K562 (cell line): ENCODE data around the gene HSD11B1. TPM values are rescaled to one million over a fixed set of nuclear protein-coding genes. Genes with fewer than 3 reads are reported as not detected.

Source experiments
- ATAC-seq: fragments of 200-7000 bp; cut with Tn5 transposase; 3 replicates; pipeline ENCODE4 v1.9.1; 2020; ENCODE audit warnings: moderate library complexity
- BruUV-seq: library from RNA; stranded (reverse); fragments of 400-500 nt; replicated peaks from 2 replicates; lab custom pipeline; 2021; lab: Mats Ljungman, UMichigan
- CTCF ChIA-PET: fragments of 300-600 bp; formaldehyde crosslinking; extraction: SDS; loops from one replicate; lab custom pipeline; 2021; ENCODE audit warnings: low intra/inter-chr PET ratio; lab: Yijun Ruan, JAX
- POLR2A ChIA-PET: fragments of 300-600, 350-650 bp; sonication (Branson Sonifier 250); formaldehyde crosslinking; extraction: SDS; loops from one replicate; lab custom pipeline; 2021; ENCODE audit warnings: antibody characterized with exemption, inconsistent platforms; lab: Yijun Ruan, JAX
- DNase-seq, 4 experiments: peaks; one replicate each; pipeline versions ENCODE4 v3.0.0 to v3.0.0-alpha.2; 2011 to 2018; ENCODE audit warnings: low spot score in 3 of 4, mixed read lengths in 3 of 4; ENCODE audit errors: extremely low read depth in 1 of 4
- FAIRE-seq: peaks from 2 replicates; lab custom pipeline; 2011; peaks lifted over from hg19 to GRCh38; lab: Jason Lieb, UNC
- H2AFZ ChIP-seq: 2 replicates; pipeline ENCODE4 v1.6.0; 2011; ENCODE audit warnings: low read depth, low read length, control low read depth, inconsistent platforms
- H3K27ac ChIP-seq: fragments of 200-600 bp; 3 replicates; pipeline ENCODE4 v1.8.0; 2011; ENCODE audit warnings: low read depth, mild to moderate bottlenecking, control low read depth, inconsistent platforms, low read length, moderate library complexity, mixed read lengths; ENCODE audit errors: extremely low read depth
- H3K27me3 ChIP-seq, 2 experiments: fragments of 300-600 bp in 1 of 2; 2 replicates in 1 of 2; 3 replicates in 1 of 2; pipeline versions ENCODE4 v1.6.0 to v1.8.0; 2011; ENCODE audit warnings: inconsistent platforms in 2 of 2, low read length in 2 of 2, mild to moderate bottlenecking in 1 of 2, mixed read lengths in 1 of 2, moderate library complexity in 1 of 2; ENCODE audit not compliant: control insufficient read depth in 2 of 2, insufficient read depth in 2 of 2
- H3K36me3 ChIP-seq: fragments of 300-600 bp; 3 replicates; pipeline ENCODE4 v1.8.0; 2011; ENCODE audit warnings: mild to moderate bottlenecking, low read length, inconsistent platforms; ENCODE audit not compliant: control insufficient read depth, insufficient read depth
- H3K4me1 ChIP-seq, 2 experiments: fragments of 200-600 bp in 1 of 2; replicated peaks in 1 of 2; 2 replicates in 1 of 2; 3 replicates in 1 of 2; pipeline versions ENCODE4 v1.5.1 to v1.8.0; 2011; ENCODE audit warnings: inconsistent platforms in 2 of 2, low read length in 2 of 2, mild to moderate bottlenecking in 1 of 2, mixed read lengths in 1 of 2, moderate library complexity in 1 of 2; ENCODE audit not compliant: control insufficient read depth in 2 of 2, insufficient read depth in 2 of 2
- H3K4me2 ChIP-seq: 2 replicates; pipeline ENCODE4 v1.6.1; 2011; ENCODE audit warnings: low read length, control low read depth, inconsistent platforms, mixed read lengths; ENCODE audit not compliant: insufficient read depth
- H3K4me3 ChIP-seq: fragments of 200-600 bp; sonication (generic), shearing (Covaris generic); 2 replicates; pipeline ENCODE4 v1.5.1; 2016; ENCODE audit warnings: control low read depth, inconsistent platforms
- H3K79me2 ChIP-seq: fragments of 200-600 bp; 3 replicates; pipeline ENCODE4 v1.8.0; 2011; ENCODE audit warnings: low read length, inconsistent platforms; ENCODE audit not compliant: control insufficient read depth, insufficient read depth
- H3K9ac ChIP-seq, 2 experiments: 2 replicates each; pipeline versions ENCODE4 v1.6.0 to v1.6.1; 2011; ENCODE audit warnings: low read depth in 2 of 2, low read length in 2 of 2, control low read depth in 1 of 2, inconsistent platforms in 1 of 2, mild to moderate bottlenecking in 1 of 2, mixed read lengths in 1 of 2; ENCODE audit not compliant: insufficient read depth in 1 of 2
- H3K9me1 ChIP-seq: one replicate; pipeline ENCODE4 v1.6.0; 2011; ENCODE audit warnings: inconsistent platforms, mild to moderate bottlenecking, low read length, moderate library complexity; ENCODE audit not compliant: control insufficient read depth, insufficient read depth
- H3K9me3 ChIP-seq: replicated peaks from 2 replicates; pipeline ENCODE4 v1.5.1; 2011; ENCODE audit warnings: low read depth, low read length, inconsistent platforms; ENCODE audit not compliant: control insufficient read depth, insufficient read depth
- H4K20me1 ChIP-seq: replicated peaks from 2 replicates; pipeline ENCODE4 v1.6.1; 2011; ENCODE audit warnings: low read length, inconsistent platforms, mixed read lengths; ENCODE audit not compliant: control insufficient read depth, insufficient read depth
- ETV1 ChIP-seq: fragments of 450-650 bp; conservative IDR thresholded peaks from 2 replicates; pipeline ENCODE4 v1.6.1; 2016; ENCODE audit warnings: missing genetic modification characterization, control low read depth, low read depth, missing compliant biosample characterization
- KAT7 ChIP-seq: sonication (generic); formaldehyde crosslinking; IDR thresholded peaks from 2 replicates; pipeline ENCODE4 v1.8.0; 2022; ENCODE audit warnings: missing genetic modification reagents, mild to moderate bottlenecking, borderline replicate concordance
- PML ChIP-seq: IDR thresholded peaks from 2 replicates; pipeline ENCODE4 v1.6.1; 2012; ENCODE audit warnings: low read length, inconsistent platforms
- POLR2AphosphoS2 ChIP-seq: IDR thresholded peaks from 2 replicates; pipeline ENCODE4 v1.6.1; 2012; ENCODE audit warnings: low read length, improper control_type of control experiment
- RBFOX2 ChIP-seq: fragments of 200-400 bp; formaldehyde crosslinking; IDR thresholded peaks from 2 replicates; pipeline ENCODE4 v1.6.1; 2017; ENCODE audit warnings: low read depth, mild to moderate bottlenecking, low read length, moderate library complexity
- SMARCC2 ChIP-seq: fragments of 450-650 bp; IDR thresholded peaks from 2 replicates; pipeline ENCODE4 v1.6.1; 2017; ENCODE audit warnings: antibody characterized with exemption, moderate library complexity, mild to moderate bottlenecking, low read depth
- STAT5A ChIP-seq: IDR thresholded peaks from 2 replicates; pipeline ENCODE4 v1.6.1; 2012; ENCODE audit warnings: low read length, inconsistent platforms, borderline replicate concordance
- U2AF2 ChIP-seq: fragments of 200-400 bp; formaldehyde crosslinking; optimal IDR thresholded peaks from 2 replicates; pipeline ENCODE3; 2017; ENCODE audit warnings: low read depth, mild to moderate bottlenecking, low read length
- ZBTB7A ChIP-seq: IDR thresholded peaks from 2 replicates; pipeline ENCODE4 v1.6.1; 2011; ENCODE audit warnings: low read depth, mild to moderate bottlenecking, low read length, moderate library complexity, borderline replicate concordance; ENCODE audit not compliant: control insufficient read depth
- ZNF140 ChIP-seq: fragments of 250-450 bp; sonication (Bioruptor Pico); IDR thresholded peaks from 2 replicates; pipeline ENCODE4 v1.8.0; 2021; ENCODE audit warnings: moderate library complexity, mild to moderate bottlenecking, inconsistent platforms
- ZNF280A ChIP-seq: fragments of 450-650 bp; IDR thresholded peaks from 2 replicates; pipeline ENCODE4 v1.6.1; 2018; ENCODE audit warnings: mild to moderate bottlenecking, low read depth; ENCODE audit not compliant: partially characterized antibody
- ZNF431 ChIP-seq: sonication (generic); formaldehyde crosslinking; IDR thresholded peaks from 2 replicates; pipeline ENCODE4 v1.8.0; 2022; ENCODE audit warnings: mild to moderate bottlenecking, missing genetic modification reagents
- WGBS: fragments of 100-300 bp; shearing (Covaris generic); methylation state at CpG from one replicate; pipeline ENCODE4 v1.1.6; 2016; ENCODE audit warnings: low coverage, mixed read lengths; ENCODE audit not compliant: insufficient coverage; ENCODE audit errors: missing lambda C conversion rate; 5-methylcytosine and 5-hydroxymethylcytosine counted together
- in situ Hi-C: fragments of 300-500 bp; cut with MboI; formaldehyde crosslinking; loops from 4 replicates; pipeline ENCODE4 v1.15.0; 2018; ENCODE audit warnings: inconsistent platforms, mixed read lengths
- intact Hi-C: fragments of 100-400 bp; cut with micrococcal nuclease; formaldehyde crosslinking; loops from 2 replicates; pipeline ENCODE4 v1.14.2; 2022
- polyA plus RNA-seq, 8 experiments: library from polyadenylated mRNA; depleted of rRNA in 4 of 8; stranded (reverse) in 5 of 8; unstranded in 3 of 8; fragments of >200 nt; fragmentation: Nextera tagmentation in 2 of 8; fragmentation: Illumina TruSeq in 1 of 8; extraction: Ambion mirVana in 2 of 8; extraction: Trizol in 1 of 8; gene quantifications; 2 replicates each; pipeline versions ENCODE4 v1.2.1 to v1.2.3, GENCODE V29; 2011 to 2014; ENCODE audit warnings: inconsistent platforms in 1 of 8, missing spikeins in 1 of 8
- total RNA-seq, 7 experiments: library from RNA; depleted of rRNA in 6 of 7; stranded (reverse); fragments of >200 nt in 6 of 7; fragmentation: Illumina TruSeq in 2 of 7; extraction: Trizol in 2 of 7; gene quantifications; 2 replicates each; pipeline versions ENCODE4 v1.2.1 to v1.2.3, GENCODE V29; 2011 to 2021; ENCODE audit warnings: low replicate concordance in 1 of 7
- TF ChIP-seq, protein P1 (sequence below): sonication (generic); formaldehyde crosslinking; IDR thresholded peaks from 2 replicates; pipeline ENCODE4 v1.9.0; 2022; ENCODE audit warnings: mild to moderate bottlenecking, missing genetic modification reagents

The HSD11B1 gene
- total and polyA plus RNA-seq, 9 of the 15 experiments (the other 6 are each of a cell fraction or from before 2014, with no cell fraction given), result 0.04 to 0.16 TPM; not detected in 7

GRCh38 chr1:209729436-209729835 is 24.8 kb downstream of the HSD11B1 start (continued):
- no peak for TF ChIP-seq PML
- TF ChIP-seq U2AF2, result no peak
- TF ChIP-seq ZBTB7A, result no peak
- TF ChIP-seq ZNF140 (CRISPR knock-in tag), result no peak
- no peak for TF ChIP-seq SMARCC2
- TF ChIP-seq STAT5A, result no peak

DNA sequence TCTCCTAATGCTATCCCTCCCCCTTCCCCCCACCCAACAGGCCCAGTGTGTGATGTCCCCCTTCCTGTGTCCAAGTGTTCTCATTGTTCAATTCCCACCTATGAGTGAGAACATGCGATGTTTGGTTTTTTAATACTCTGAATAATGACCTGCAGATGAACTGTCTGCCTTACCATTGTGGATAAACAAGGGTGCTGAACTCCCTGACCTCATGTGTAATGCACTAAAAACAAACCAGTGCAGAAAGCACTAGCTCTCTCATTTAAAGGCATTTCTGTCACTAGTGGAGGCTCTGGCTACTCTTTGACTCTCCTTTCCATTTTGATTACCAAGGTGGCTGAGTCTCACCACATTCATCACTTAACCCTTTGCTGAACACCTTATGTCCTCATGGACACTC is 28.1 kb downstream of the HSD11B1 start:
- no peak for ATAC-seq
- WGBS, result 0% methylated on average over 1 of the region's 1 CpG

More for the DNA sequence above, 28.1 kb downstream of the HSD11B1 start:
- Histone ChIP-seq H2AFZ (no peak overlapping the region), H3K27ac (no peak overlapping the region), H3K9ac (no peak overlapping the region), H3K4me1 (no peaks in the 10 kb centered on the region), H3K27me3 (no peaks in the 10 kb centered on the region; a peak in 1 of 5 replicates), H3K4me3 (no peak overlapping the region), H4K20me1 (no peaks in the 10 kb centered on the region), H3K9me3 (no peaks in the 10 kb centered on the region), H3K79me2 (no peaks in the 10 kb centered on the region), H3K36me3 (no peaks in the 10 kb centered on the region), H3K9me1 (no peaks in the 10 kb centered on the region), H3K4me2 (no peak overlapping the region)
- in situ Hi-C loops (no loop called here), intact Hi-C loops (no loop called here)
- FAIRE-seq (no peak), DNase-seq (no peak)
- POLR2A ChIA-PET, result no interaction called here
- TF ChIP-seq KAT7, result no peak
- no peak for TF ChIP-seq ZNF431 (CRISPR knock-in tag)
- no peak for TF ChIP-seq RBFOX2
- TF ChIP-seq ZNF280A, result no peak
- TF ChIP-seq, protein P1, sequence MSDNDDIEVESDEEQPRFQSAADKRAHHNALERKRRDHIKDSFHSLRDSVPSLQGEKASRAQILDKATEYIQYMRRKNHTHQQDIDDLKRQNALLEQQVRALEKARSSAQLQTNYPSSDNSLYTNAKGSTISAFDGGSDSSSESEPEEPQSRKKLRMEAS, result no peak
- no peak for TF ChIP-seq POLR2AphosphoS2
- TF ChIP-seq ETV1, result no peak
- CTCF ChIA-PET, result no interaction called here
- BruUV-seq, result no TSS peak
